Fibroblast of villous mesenchyme (primary cell): ENCODE results near the gene CARD19. TPM values are rescaled to one million over a fixed set of nuclear protein-coding genes. Genes with fewer than 3 reads are reported as not detected.
"Not testable (repeated sequence)": the region's sequence is repeated elsewhere in the genome, so short reads cannot be mapped to it uniquely, and the experiment has no call there.

Experiments
- DNase-seq: peaks from one replicate; pipeline ENCODE4 v3.0.0-alpha.2; 2010; ENCODE audit warnings: low read depth
- H3K4me3 ChIP-seq: 2 replicates; pipeline ENCODE4 v1.5.1; 2011; ENCODE audit warnings: low read depth, mild to moderate bottlenecking, low read length
- CTCF ChIP-seq: IDR thresholded peaks from 2 replicates; pipeline ENCODE4 v1.5.1; 2012; ENCODE audit warnings: low read depth, mild to moderate bottlenecking, low read length; ENCODE audit not compliant: insufficient read depth
- total RNA-seq: library from RNA; depleted of rRNA; stranded (reverse); fragments of >200 nt; gene quantifications from 2 replicates; pipeline ENCODE4 v1.2.3, GENCODE V29; 2012

CARD19 gene
- total RNA-seq, 1 donor: 35.8 TPM

GRCh38 chr9:93143830-93144530, 48.0 kb downstream of the CARD19 start:
- TF ChIP-seq CTCF: no peak
- DNase-seq: no peak
- no peak overlapping the region for H3K4me3 ChIP-seq

GRCh38 chr9:93146696-93147095, 50.7 kb downstream of the CARD19 start:
- not testable (repeated sequence) for H3K4me3 ChIP-seq, DNase-seq

- no peak for TF ChIP-seq CTCF
- H3K4me3 ChIP-seq: no peak overlapping the region
- DNase-seq: no peak
Measured at GRCh38 chr9:93147632-93148031, 51.6 kb downstream of the CARD19 start.

GRCh38 chr9:93148721-93149120, 52.7 kb downstream of the CARD19 start:
- DNase-seq: no peak
- no peak overlapping the region for H3K4me3 ChIP-seq
- TF ChIP-seq CTCF: no peak

- DNase-seq: peak; percentile 42
Measured at GRCh38 chr9:93149361-93149760, 53.3 kb downstream of the CARD19 start.

GRCh38 chr9:93151097-93151784, 55.2 kb downstream of the CARD19 start:
- DNase-seq: no peak
- no peak for TF ChIP-seq CTCF
- no peak overlapping the region for H3K4me3 ChIP-seq

More at GRCh38 chr9:93149361-93149760, 53.3 kb downstream of the CARD19 start:
- H3K4me3 ChIP-seq: no peak overlapping the region
- TF ChIP-seq CTCF: no peak

- no peak overlapping the region for H3K4me3 ChIP-seq
- DNase-seq: peak; percentile 22
Measured at GRCh38 chr9:93154293-93154903, 58.4 kb downstream of the CARD19 start.

More at GRCh38 chr9:93154293-93154903, 58.4 kb downstream of the CARD19 start:
- TF ChIP-seq CTCF: peak; percentile 79
